HEK293 (cell line): ENCODE measurements around the gene NDUFB10.
A peak's percentile ranks its signal among the peaks of the same experiment; 100 is the strongest.

ENCODE experiments used
- CTCF ChIA-PET: fragments of 350-600 bp; formaldehyde crosslinking; extraction: SDS; loops from one replicate; lab custom pipeline; 2021; ENCODE audit warnings: antibody characterized with exemption; lab: Yijun Ruan, JAX
- POLR2A ChIA-PET: fragments of 300-600 bp; formaldehyde crosslinking; extraction: SDS; loops from one replicate; lab custom pipeline; 2020; ENCODE audit warnings: antibody characterized with exemption, inconsistent platforms; lab: Yijun Ruan, JAX
- H3K27ac ChIP-seq: fragments of 200-500 bp; sonication (Bioruptor generic); 2 replicates; pipeline ENCODE4 v1.5.1; 2014; ENCODE audit warnings: low read depth, low read length, control low read depth, inconsistent platforms; ENCODE audit errors: extremely low read depth
- H3K36me3 ChIP-seq, 2 experiments: fragments of 200-500 bp in 1 of 2; sonication (Bioruptor generic) in 1 of 2; 1 replicate in 1 of 2; 2 replicates in 1 of 2; pipeline ENCODE4 v1.5.1; 2014 to 2017; ENCODE audit warnings: inconsistent platforms in 2 of 2, low read length in 2 of 2; ENCODE audit not compliant: control insufficient read depth in 2 of 2, insufficient read depth in 1 of 2
- H3K4me1 ChIP-seq: fragments of 200-500 bp; sonication (Bioruptor generic); 2 replicates; pipeline ENCODE4 v1.5.1; 2014; ENCODE audit warnings: mild to moderate bottlenecking, low read length, inconsistent platforms; ENCODE audit not compliant: control insufficient read depth, insufficient read depth
- H3K4me3 ChIP-seq: 2 replicates; pipeline ENCODE4 v1.5.1; 2011; ENCODE audit warnings: low read depth, mild to moderate bottlenecking, control low read depth, low read length, moderate library complexity
- H3K9me3 ChIP-seq: fragments of 200-500 bp; sonication (Bioruptor generic); 2 replicates; pipeline ENCODE4 v1.5.1; 2014; ENCODE audit warnings: low read depth, low read length, inconsistent platforms; ENCODE audit not compliant: control insufficient read depth, insufficient read depth
- BCL6B ChIP-seq: fragments of 450-650 bp; formaldehyde crosslinking; IDR thresholded peaks from 2 replicates; pipeline ENCODE4 v1.5.1; 2017; ENCODE audit warnings: missing biosample characterization, missing genetic modification characterization
- ELK4 ChIP-seq: IDR thresholded peaks from 2 replicates; pipeline ENCODE4 v1.6.1; 2011; ENCODE audit warnings: mild to moderate bottlenecking, low read depth, low read length, borderline replicate concordance
- FEZF1 ChIP-seq: fragments of 450-650 bp; formaldehyde crosslinking; IDR thresholded peaks from 2 replicates; pipeline ENCODE4 v1.5.1; 2016; ENCODE audit warnings: missing biosample characterization, missing genetic modification characterization
- IKZF3 ChIP-seq: fragments of 450-650 bp; IDR thresholded peaks from 2 replicates; pipeline ENCODE4 v1.5.0; 2018; ENCODE audit warnings: missing biosample characterization, mild to moderate bottlenecking, missing genetic modification characterization, moderate library complexity
- OVOL3 ChIP-seq: fragments of 450-650 bp; formaldehyde crosslinking; IDR thresholded peaks from 2 replicates; pipeline ENCODE4 v1.5.1; 2016; ENCODE audit warnings: missing biosample characterization, missing genetic modification characterization
- SP7 ChIP-seq: fragments of 450-650 bp; formaldehyde crosslinking; IDR thresholded peaks from 2 replicates; pipeline ENCODE4 v1.5.1; 2016; ENCODE audit warnings: missing biosample characterization, missing genetic modification characterization
- ZBTB17 ChIP-seq: fragments of 450-650 bp; formaldehyde crosslinking; IDR thresholded peaks from 2 replicates; pipeline ENCODE4 v1.5.1; 2016; ENCODE audit warnings: missing biosample characterization, missing genetic modification characterization
- ZBTB26 ChIP-seq: fragments of 450-650 bp; formaldehyde crosslinking; optimal IDR thresholded peaks from 2 replicates; pipeline ENCODE3; 2016; ENCODE audit warnings: missing biosample characterization, mild to moderate bottlenecking, missing genetic modification characterization
- ZBTB44 ChIP-seq: fragments of 450-650 bp; IDR thresholded peaks from 2 replicates; pipeline ENCODE4 v1.5.1; 2018; ENCODE audit warnings: missing biosample characterization, mild to moderate bottlenecking, missing genetic modification characterization
- ZFP41 ChIP-seq: fragments of 450-650 bp; formaldehyde crosslinking; IDR thresholded peaks from 2 replicates; pipeline ENCODE4 v1.5.1; 2016; ENCODE audit warnings: missing biosample characterization, missing genetic modification characterization, borderline replicate concordance
- ZNF133 ChIP-seq: fragments of 450-650 bp; formaldehyde crosslinking; IDR thresholded peaks from 2 replicates; pipeline ENCODE4 v1.5.1; 2016; ENCODE audit warnings: missing biosample characterization, missing genetic modification characterization
- ZNF23 ChIP-seq: fragments of 450-650 bp; formaldehyde crosslinking; IDR thresholded peaks from 2 replicates; pipeline ENCODE4 v1.5.1; 2016; ENCODE audit warnings: missing biosample characterization, missing genetic modification characterization, borderline replicate concordance
- ZNF26 ChIP-seq: fragments of 450-650 bp; formaldehyde crosslinking; IDR thresholded peaks from 2 replicates; pipeline ENCODE4 v1.5.1; 2016; ENCODE audit warnings: missing biosample characterization, missing genetic modification characterization
- ZNF280C ChIP-seq: fragments of 450-650 bp; formaldehyde crosslinking; IDR thresholded peaks from 2 replicates; pipeline ENCODE4 v1.5.1; 2016; ENCODE audit warnings: missing biosample characterization, missing genetic modification characterization
- ZNF416 ChIP-seq: fragments of 450-650 bp; formaldehyde crosslinking; IDR thresholded peaks from 2 replicates; pipeline ENCODE4 v1.5.1; 2016; ENCODE audit warnings: missing biosample characterization, missing genetic modification characterization
- ZNF423 ChIP-seq: fragments of 450-650 bp; formaldehyde crosslinking; IDR thresholded peaks from 2 replicates; pipeline ENCODE4 v1.5.1; 2016; ENCODE audit warnings: missing biosample characterization, missing genetic modification characterization
- ZNF513 ChIP-seq: fragments of 450-650 bp; IDR thresholded peaks from 2 replicates; pipeline ENCODE4 v1.5.1; 2018; ENCODE audit warnings: missing biosample characterization, missing genetic modification characterization
- ZNF549 ChIP-seq: fragments of 450-650 bp; IDR thresholded peaks from 2 replicates; pipeline ENCODE4 v1.5.1; 2018; ENCODE audit warnings: missing biosample characterization, missing genetic modification characterization, mild to moderate bottlenecking, inconsistent platforms, moderate library complexity
- ZNF585B ChIP-seq: fragments of 450-650 bp; formaldehyde crosslinking; IDR thresholded peaks from 2 replicates; pipeline ENCODE4 v1.5.1; 2016; ENCODE audit warnings: missing biosample characterization, missing genetic modification characterization
- ZNF664 ChIP-seq: fragments of 450-650 bp; formaldehyde crosslinking; IDR thresholded peaks from 2 replicates; pipeline ENCODE4 v1.5.1; 2016; ENCODE audit warnings: missing biosample characterization, missing genetic modification characterization
- ZNF677 ChIP-seq: fragments of 450-650 bp; IDR thresholded peaks from 2 replicates; pipeline ENCODE4 v1.5.0; 2018; ENCODE audit warnings: missing biosample characterization, mild to moderate bottlenecking, missing genetic modification characterization, moderate library complexity
- ZNF776 ChIP-seq: fragments of 450-650 bp; formaldehyde crosslinking; IDR thresholded peaks from 2 replicates; pipeline ENCODE4 v1.5.0; 2017; ENCODE audit warnings: missing biosample characterization, missing genetic modification characterization, borderline replicate concordance
- ZNF843 ChIP-seq: fragments of 450-650 bp; formaldehyde crosslinking; IDR thresholded peaks from 2 replicates; pipeline ENCODE4 v1.5.1; 2016; ENCODE audit warnings: missing biosample characterization, missing genetic modification characterization
- ZSCAN16 ChIP-seq: fragments of 450-650 bp; formaldehyde crosslinking; IDR thresholded peaks from 2 replicates; pipeline ENCODE4 v1.5.1; 2016; ENCODE audit warnings: missing biosample characterization, missing genetic modification characterization
- ZSCAN23 ChIP-seq: fragments of 450-650 bp; formaldehyde crosslinking; IDR thresholded peaks from 2 replicates; pipeline ENCODE4 v1.5.1; 2016; ENCODE audit warnings: missing biosample characterization, missing genetic modification characterization
- ZSCAN30 ChIP-seq: fragments of 450-650 bp; IDR thresholded peaks from 2 replicates; pipeline ENCODE4 v1.5.1; 2018; ENCODE audit warnings: missing biosample characterization, mild to moderate bottlenecking, missing genetic modification characterization, moderate library complexity

NDUFB10 gene

GRCh38 chr16:1989209-1990100 lies 30.1 kb downstream of the NDUFB10 start, which contains the start of gene SYNGR3:
Gene SYNGR3 (plus strand): TSS chr16:1989970. CDS start chr16:1990103, 133 bp downstream.
- Histone ChIP-seq H3K4me3 (peak within 1 kb of the TSS; percentile 45), H3K4me1 (peaks cover 6% of the 10 kb centered on the region), H3K36me3 (peaks cover 0 to 22% of the 10 kb centered on the region in 2 experiments; a peak in 1 of 3 replicates), H3K27ac (no peak within 1 kb of the TSS; the same call in 1 of the 2 replicates), H3K9me3 (no peaks in the 10 kb centered on the region)
- ChIA-PET CTCF (interaction anchor here (0.6 to 0.7 kb wide), 2 partner anchors 15 to 209 kb away, joined by 3 read pairs; no protein-coding TSS in a partner anchor), POLR2A (interaction anchor here (1.5 to 6.3 kb wide), 4 partner anchors 18 to 166 kb away, joined by 6 to 46 read pairs (median 10); partner anchors contain the start of genes RPS2, TBL3 and TRAF7)
- TF ChIP-seq ZNF585B (tag by site-specific recombination): no peak
- TF ChIP-seq ZNF423 (tag by site-specific recombination): no peak
- no peak for TF ChIP-seq ELK4
- TF ChIP-seq ZNF23 (tag by site-specific recombination): no peak
- TF ChIP-seq ZNF280C (tag by site-specific recombination): no peak
- no peak for TF ChIP-seq IKZF3 (tag by site-specific recombination)
- no peak for TF ChIP-seq ZFP41 (tag by site-specific recombination)
- TF ChIP-seq ZBTB26: peak; percentile 47
- 0 out of 2 replicates have a peak, but pooled peaks have one; percentile 33 for TF ChIP-seq ZBTB44 (tag by site-specific recombination)
- TF ChIP-seq SP7: 0 out of 2 replicates have a peak, but pooled peaks have one; percentile 29
- no peak for TF ChIP-seq ZSCAN23 (tag by site-specific recombination)
- no peak for TF ChIP-seq ZNF664
- TF ChIP-seq FEZF1 (tag by site-specific recombination): no peak
- TF ChIP-seq ZNF133 (tag by site-specific recombination): no peak
- TF ChIP-seq ZNF776 (tag by site-specific recombination): no peak
- no peak for TF ChIP-seq OVOL3
- no peak for TF ChIP-seq ZNF26 (tag by site-specific recombination)
- no peak for TF ChIP-seq ZSCAN30 (tag by site-specific recombination)
- no peak for TF ChIP-seq ZNF843 (tag by site-specific recombination)
- no peak for TF ChIP-seq ZNF416
- TF ChIP-seq ZBTB17 (tag by site-specific recombination): peak; percentile 13; the same call in 1 of the 2 replicates
- TF ChIP-seq ZSCAN16 (tag by site-specific recombination): no peak
- TF ChIP-seq ZNF549: no peak
- TF ChIP-seq ZNF513 (tag by site-specific recombination): no peak
- TF ChIP-seq ZNF677 (tag by site-specific recombination): no peak
- no peak for TF ChIP-seq BCL6B (tag by site-specific recombination)
